Fibroblast of lung (primary cell): ENCODE data around the gene CNTNAP5.

ENCODE experiments used
- EZH2 ChIP-seq: IDR thresholded peaks from 2 replicates; pipeline ENCODE4 v1.5.1; 2012; ENCODE audit warnings: low read length, control low read depth, mild to moderate bottlenecking; ENCODE audit errors: missing control alignments
- TF ChIP-seq, protein P1 (sequence below), 2 donors: IDR thresholded peaks in 1 of 2; conservative IDR thresholded peaks in 1 of 2; 1 replicate in 1 of 2; 2 replicates in 1 of 2; pipeline ENCODE4 v1.5.1; 2011 to 2012; ENCODE audit warnings: low read length in 2 of 2, control low read depth in 1 of 2, inconsistent platforms in 1 of 2, low read depth in 1 of 2, mild to moderate bottlenecking in 1 of 2

- TF ChIP-seq EZH2, result no peak
- TF ChIP-seq, protein P1, sequence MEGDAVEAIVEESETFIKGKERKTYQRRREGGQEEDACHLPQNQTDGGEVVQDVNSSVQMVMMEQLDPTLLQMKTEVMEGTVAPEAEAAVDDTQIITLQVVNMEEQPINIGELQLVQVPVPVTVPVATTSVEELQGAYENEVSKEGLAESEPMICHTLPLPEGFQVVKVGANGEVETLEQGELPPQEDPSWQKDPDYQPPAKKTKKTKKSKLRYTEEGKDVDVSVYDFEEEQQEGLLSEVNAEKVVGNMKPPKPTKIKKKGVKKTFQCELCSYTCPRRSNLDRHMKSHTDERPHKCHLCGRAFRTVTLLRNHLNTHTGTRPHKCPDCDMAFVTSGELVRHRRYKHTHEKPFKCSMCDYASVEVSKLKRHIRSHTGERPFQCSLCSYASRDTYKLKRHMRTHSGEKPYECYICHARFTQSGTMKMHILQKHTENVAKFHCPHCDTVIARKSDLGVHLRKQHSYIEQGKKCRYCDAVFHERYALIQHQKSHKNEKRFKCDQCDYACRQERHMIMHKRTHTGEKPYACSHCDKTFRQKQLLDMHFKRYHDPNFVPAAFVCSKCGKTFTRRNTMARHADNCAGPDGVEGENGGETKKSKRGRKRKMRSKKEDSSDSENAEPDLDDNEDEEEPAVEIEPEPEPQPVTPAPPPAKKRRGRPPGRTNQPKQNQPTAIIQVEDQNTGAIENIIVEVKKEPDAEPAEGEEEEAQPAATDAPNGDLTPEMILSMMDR (conservative IDR thresholded peaks at IDR 0.05 in 1 of 2, IDR thresholded peaks at IDR 0.05 in 1 of 2; ENCODE audit: low read depth in 1 of 2, low read length in 2 of 2), result no peak
Observed at GRCh38 chr2:124138076-124138475, 113.0 kb downstream of the CNTNAP5 start.
